K562 (cell line): ENCODE data around the gene FAM118B. TPM values are rescaled to one million over a fixed set of nuclear protein-coding genes. Genes with fewer than 3 reads are reported as not detected.
A peak's percentile ranks its signal among the peaks of the same experiment; 100 is the strongest.

Experiments
- CBX3 ChIP-seq, 2 experiments: IDR thresholded peaks; 1 replicate in 1 of 2; 2 replicates in 1 of 2; pipeline ENCODE4 v1.6.1; 2012; ENCODE audit warnings: inconsistent platforms in 2 of 2, low read length in 2 of 2, borderline replicate concordance in 1 of 2, control low read depth in 1 of 2
- DMBX1 ChIP-seq: fragments of 250-450 bp; sonication (Bioruptor Pico); IDR thresholded peaks from 2 replicates; pipeline ENCODE4 v1.8.0; 2022; ENCODE audit warnings: inconsistent platforms, mild to moderate bottlenecking, moderate library complexity, borderline replicate concordance
- HMG20B ChIP-seq: fragments of 250-450 bp; sonication (Bioruptor Pico); IDR thresholded peaks from 2 replicates; pipeline ENCODE4 v1.5.0; 2021; ENCODE audit warnings: mild to moderate bottlenecking
- KAT7 ChIP-seq: sonication (generic); formaldehyde crosslinking; IDR thresholded peaks from 2 replicates; pipeline ENCODE4 v1.8.0; 2022; ENCODE audit warnings: missing genetic modification reagents, mild to moderate bottlenecking, borderline replicate concordance
- LARP7 ChIP-seq: fragments of 450-650 bp; IDR thresholded peaks from 2 replicates; pipeline ENCODE4 v1.6.1; 2016
- NCOA1 ChIP-seq: fragments of 450-650 bp; IDR thresholded peaks from 2 replicates; pipeline ENCODE4 v1.6.1; 2016; ENCODE audit warnings: low read depth
- NR2C1 ChIP-seq, 2 experiments: fragments of 450-650 bp; IDR thresholded peaks; 2 replicates each; pipeline ENCODE4 v1.6.1; 2017; ENCODE audit warnings: mild to moderate bottlenecking in 2 of 2, antibody characterized with exemption in 1 of 2, inconsistent platforms in 1 of 2, missing compliant biosample characterization in 1 of 2, missing genetic modification characterization in 1 of 2
- PBX2 ChIP-seq, 2 experiments: IDR thresholded peaks in 1 of 2; conservative IDR thresholded peaks in 1 of 2; 2 replicates each; pipeline ENCODE4 v1.6.1; 2016; ENCODE audit warnings: low read depth in 2 of 2, mild to moderate bottlenecking in 1 of 2, missing compliant biosample characterization in 1 of 2, missing genetic modification characterization in 1 of 2, moderate library complexity in 1 of 2
- PHF8 ChIP-seq: fragments of 200-600 bp; sonication (generic); IDR thresholded peaks from 2 replicates; pipeline ENCODE4 v1.6.1; 2012; ENCODE audit warnings: mixed run types, mild to moderate bottlenecking, inconsistent platforms, low read length, moderate library complexity, borderline replicate concordance
- PREB ChIP-seq: sonication (generic); formaldehyde crosslinking; IDR thresholded peaks from 2 replicates; pipeline ENCODE4 v1.8.1; 2023; ENCODE audit warnings: mild to moderate bottlenecking, missing genetic modification reagents
- RAD51 ChIP-seq: fragments of 450-650 bp; IDR thresholded peaks from 2 replicates; pipeline ENCODE4 v1.7.1; 2016; ENCODE audit warnings: low read depth, mild to moderate bottlenecking, borderline replicate concordance
- SUPT5H ChIP-seq: fragments of 450-650 bp; IDR thresholded peaks from 2 replicates; pipeline ENCODE4 v1.6.1; 2016
- TAF9B ChIP-seq: fragments of 450-650 bp; IDR thresholded peaks from 2 replicates; pipeline ENCODE4 v1.6.1; 2018; ENCODE audit warnings: mild to moderate bottlenecking; ENCODE audit not compliant: partially characterized antibody
- TCF7 ChIP-seq: sonication (generic); IDR thresholded peaks from 2 replicates; pipeline ENCODE4 v1.6.1; 2016; ENCODE audit warnings: antibody characterized with exemption, borderline replicate concordance
- TEAD2 ChIP-seq: fragments of 450-650 bp; IDR thresholded peaks from 2 replicates; pipeline ENCODE4 v1.6.1; 2016; ENCODE audit warnings: missing genetic modification characterization, control low read depth, missing compliant biosample characterization
- XRCC5 ChIP-seq: fragments of 200-400 bp; formaldehyde crosslinking; IDR thresholded peaks from 2 replicates; pipeline ENCODE4 v1.6.1; 2017; ENCODE audit warnings: low read depth, mild to moderate bottlenecking, low read length
- ZBTB5 ChIP-seq: fragments of 450-650 bp; IDR thresholded peaks from 2 replicates; pipeline ENCODE4 v1.6.1; 2017; ENCODE audit warnings: antibody characterized with exemption
- ZFP30 ChIP-seq: fragments of 250-450 bp; sonication (Bioruptor Pico); IDR thresholded peaks from 2 replicates; pipeline ENCODE4 v1.8.0; 2022; ENCODE audit warnings: moderate library complexity, mild to moderate bottlenecking, inconsistent platforms, borderline replicate concordance
- ZNF445 ChIP-seq: fragments of 250-450 bp; sonication (Bioruptor Pico); IDR thresholded peaks from 2 replicates; pipeline ENCODE4 v1.4.0; 2020; ENCODE audit warnings: low read depth, mild to moderate bottlenecking, moderate library complexity
- ZNF76 ChIP-seq: fragments of 250-450 bp; sonication (Bioruptor Pico); IDR thresholded peaks from 2 replicates; pipeline ENCODE4 v1.4.0; 2020; ENCODE audit warnings: mild to moderate bottlenecking, moderate library complexity, borderline replicate concordance
- polyA plus RNA-seq, 8 experiments: library from polyadenylated mRNA; depleted of rRNA in 4 of 8; stranded (reverse) in 5 of 8; unstranded in 3 of 8; fragments of >200 nt; fragmentation: Nextera tagmentation in 2 of 8; fragmentation: Illumina TruSeq in 1 of 8; extraction: Ambion mirVana in 2 of 8; extraction: Trizol in 1 of 8; gene quantifications; 2 replicates each; pipeline versions ENCODE4 v1.2.1 to v1.2.3, GENCODE V29; 2011 to 2014; ENCODE audit warnings: inconsistent platforms in 1 of 8, missing spikeins in 1 of 8
- total RNA-seq, 7 experiments: library from RNA; depleted of rRNA in 6 of 7; stranded (reverse); fragments of >200 nt in 6 of 7; fragmentation: Illumina TruSeq in 2 of 7; extraction: Trizol in 2 of 7; gene quantifications; 2 replicates each; pipeline versions ENCODE4 v1.2.1 to v1.2.3, GENCODE V29; 2011 to 2021; ENCODE audit warnings: low replicate concordance in 1 of 7

Gene FAM118B
- total and polyA plus RNA-seq, 9 of the 15 experiments (the other 6 are each of a cell fraction or from before 2014, with no cell fraction given), result 12.0 to 49.0 (median 22.1) TPM

- TF ChIP-seq ZBTB5 (no peak), DMBX1 (CRISPR knock-in tag) (0 out of 2 replicates have a peak, but pooled peaks have one; percentile 19), ZFP30 (CRISPR knock-in tag) (no peak), HMG20B (no peak), TEAD2 (tag) (no peak), XRCC5 (no peak), TAF9B (peak; percentile 73), LARP7 (no peak), RAD51 (peak; percentile 87), NR2C1 (IDR thresholded peaks at IDR 0.05) (peak; percentile 92), NR2C1 (tag; IDR thresholded peaks at IDR 0.05) (peak; percentile 94), CBX3 (IDR thresholded peaks at IDR 0.05; ENCODE audit: borderline replicate concordance in 1 of 2, low read length in 2 of 2) (no peak), ZNF76 (CRISPR knock-in tag) (no peak), KAT7 (no peak), PHF8 (peak; percentile 97), PBX2 (CRISPR knock-in tag; IDR thresholded peaks at IDR 0.05; ENCODE audit: low read depth) (no peak), PBX2 (tag; conservative IDR thresholded peaks at IDR 0.05; ENCODE audit: low read depth) (no peak), TCF7 (0 out of 2 replicates have a peak, but pooled peaks have one; percentile 58), NCOA1 (0 out of 2 replicates have a peak, but pooled peaks have one; percentile 34), ZNF445 (no peak), SUPT5H (peak; percentile 87), PREB (CRISPR knock-in tag) (peak; percentile 40; the same call in 1 of the 2 replicates)
Measured at GRCh38 chr11:126268708-126269579, 57.4 kb downstream of the FAM118B start, which contains the start of the genes FOXRED1 and SRPRA (continued).
